Activated B cell treated with CpG ODN at 0.5 μM for 24 hours (primary cell): ENCODE results near the gene PRKAG2. TPM values are rescaled to one million over a fixed set of nuclear protein-coding genes. Genes with fewer than 3 reads are reported as not detected.
"Not testable (repeated sequence)": the region's sequence is repeated elsewhere in the genome, so short reads cannot be mapped to it uniquely, and the experiment has no call there.

ENCODE experiments used
- ATAC-seq: fragments of 200-7000 bp; cut with Tn5 transposase; one replicate; pipeline ENCODE4 v1.10.0; 2021; ENCODE audit warnings: low read depth, mild to moderate bottlenecking, moderate library complexity
- CTCF ChIA-PET: fragments of 350-600 bp; sonication (Branson Sonifier 250); formaldehyde crosslinking; loops from one replicate; lab custom pipeline; 2021; ENCODE audit warnings: antibody characterized with exemption; lab: Charles Lee
- POLR2A ChIA-PET: fragments of 350-600 bp; sonication (Branson Sonifier 250); formaldehyde crosslinking; loops from one replicate; lab custom pipeline; 2021; ENCODE audit warnings: antibody characterized with exemption; lab: Charles Lee
- DNase-seq: peaks from one replicate; pipeline ENCODE4 v3.0.0; 2022
- H3K27ac Mint-ChIP-seq: one replicate; pipeline ENCODE4 v1.8.0; 2020; ENCODE audit warnings: mixed read lengths
- H3K27me3 Mint-ChIP-seq: one replicate; pipeline ENCODE4 v1.8.0; 2021; ENCODE audit warnings: mixed read lengths
- H3K36me3 Mint-ChIP-seq: one replicate; pipeline ENCODE4 v1.8.0; 2021; ENCODE audit warnings: low read depth, mixed read lengths
- H3K4me1 Mint-ChIP-seq: one replicate; pipeline ENCODE4 v1.8.0; 2021; ENCODE audit warnings: mixed read lengths
- H3K4me3 Mint-ChIP-seq: one replicate; pipeline ENCODE4 v1.8.0; 2020; ENCODE audit warnings: mild to moderate bottlenecking, mixed read lengths
- H3K9me3 Mint-ChIP-seq: one replicate; pipeline ENCODE4 v1.8.0; 2020; ENCODE audit warnings: mixed read lengths
- intact Hi-C: fragments of 100-400 bp; cut with micrococcal nuclease; formaldehyde crosslinking; loops from one replicate; pipeline ENCODE4 v1.15.1; 2024
- total RNA-seq: library from RNA; stranded (reverse); gene quantifications from 2 replicates; pipeline ENCODE4 v1.2.3, GENCODE V29; 2022
- TF ChIP-seq, protein P1 (sequence below): fragments of 200-600 bp; IDR thresholded peaks from one replicate; pipeline ENCODE4 v1.8.0; 2022; ENCODE audit warnings: antibody characterized with exemption, mild to moderate bottlenecking

Gene PRKAG2
- total RNA-seq, 1 donor from 2014 or later = 19.7 TPM

DNA sequence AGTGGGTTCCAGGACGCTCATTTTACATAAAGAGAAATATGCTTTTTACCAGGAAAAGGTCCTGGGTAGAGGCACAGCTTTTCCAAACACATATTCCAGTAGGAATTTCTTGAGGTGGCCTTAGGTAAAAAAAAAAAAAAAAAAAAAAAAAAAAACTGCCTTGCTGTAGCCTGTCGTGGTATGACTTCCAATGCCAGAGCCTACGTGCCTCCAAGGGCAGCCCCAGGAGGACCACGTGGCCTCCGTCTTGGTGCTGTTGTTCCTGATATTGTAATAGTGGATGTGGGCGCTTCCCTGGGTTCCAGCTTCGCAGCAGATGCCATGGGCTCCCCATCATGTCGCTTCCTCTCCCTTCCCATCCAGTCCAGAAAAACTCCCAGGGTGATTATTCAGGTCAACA is 49.3 kb downstream of the PRKAG2 start:
- TF ChIP-seq, protein P1, sequence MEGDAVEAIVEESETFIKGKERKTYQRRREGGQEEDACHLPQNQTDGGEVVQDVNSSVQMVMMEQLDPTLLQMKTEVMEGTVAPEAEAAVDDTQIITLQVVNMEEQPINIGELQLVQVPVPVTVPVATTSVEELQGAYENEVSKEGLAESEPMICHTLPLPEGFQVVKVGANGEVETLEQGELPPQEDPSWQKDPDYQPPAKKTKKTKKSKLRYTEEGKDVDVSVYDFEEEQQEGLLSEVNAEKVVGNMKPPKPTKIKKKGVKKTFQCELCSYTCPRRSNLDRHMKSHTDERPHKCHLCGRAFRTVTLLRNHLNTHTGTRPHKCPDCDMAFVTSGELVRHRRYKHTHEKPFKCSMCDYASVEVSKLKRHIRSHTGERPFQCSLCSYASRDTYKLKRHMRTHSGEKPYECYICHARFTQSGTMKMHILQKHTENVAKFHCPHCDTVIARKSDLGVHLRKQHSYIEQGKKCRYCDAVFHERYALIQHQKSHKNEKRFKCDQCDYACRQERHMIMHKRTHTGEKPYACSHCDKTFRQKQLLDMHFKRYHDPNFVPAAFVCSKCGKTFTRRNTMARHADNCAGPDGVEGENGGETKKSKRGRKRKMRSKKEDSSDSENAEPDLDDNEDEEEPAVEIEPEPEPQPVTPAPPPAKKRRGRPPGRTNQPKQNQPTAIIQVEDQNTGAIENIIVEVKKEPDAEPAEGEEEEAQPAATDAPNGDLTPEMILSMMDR = no peak
- DNase-seq = no peak
- no peaks in the 10 kb centered on the region for H3K9me3 Mint-ChIP-seq
- peaks cover 3% of the 10 kb centered on the region for H3K36me3 Mint-ChIP-seq
- POLR2A ChIA-PET = no interaction called here
- peaks cover 17% of the 10 kb centered on the region for H3K4me1 Mint-ChIP-seq
- no peak for ATAC-seq
- no peaks in the 10 kb centered on the region for H3K27me3 Mint-ChIP-seq
- H3K27ac Mint-ChIP-seq = no peak overlapping the region
- intact Hi-C loops = no loop called here
- CTCF ChIA-PET = no interaction called here
- no peak overlapping the region for H3K4me3 Mint-ChIP-seq

DNA sequence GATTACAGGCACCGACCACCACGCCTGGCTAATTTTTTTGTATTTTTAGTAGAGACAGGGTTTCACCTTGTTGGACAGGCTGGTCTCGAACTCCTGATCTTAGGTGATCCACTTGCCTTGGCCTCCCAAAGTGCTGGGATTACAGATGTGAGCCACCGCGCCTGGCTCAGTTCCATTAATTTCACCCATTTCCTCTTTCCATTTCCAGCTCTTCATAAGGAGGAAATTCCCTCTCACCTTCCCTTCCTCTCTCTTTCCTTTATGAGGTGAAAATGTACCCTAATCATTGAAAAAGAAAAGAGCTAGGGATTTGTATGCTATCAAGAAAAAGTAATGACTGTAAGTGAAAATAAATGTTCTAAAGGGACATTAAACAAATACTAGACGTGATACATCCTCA is 50.6 kb downstream of the PRKAG2 start:
- H3K9me3 Mint-ChIP-seq, intact Hi-C loops, H3K4me3 Mint-ChIP-seq, H3K36me3 Mint-ChIP-seq, POLR2A ChIA-PET, H3K27ac Mint-ChIP-seq, H3K27me3 Mint-ChIP-seq, CTCF ChIA-PET, ATAC-seq, DNase-seq: not testable (repeated sequence)
- H3K4me1 Mint-ChIP-seq = peaks cover 17% of the 10 kb centered on the region

DNA sequence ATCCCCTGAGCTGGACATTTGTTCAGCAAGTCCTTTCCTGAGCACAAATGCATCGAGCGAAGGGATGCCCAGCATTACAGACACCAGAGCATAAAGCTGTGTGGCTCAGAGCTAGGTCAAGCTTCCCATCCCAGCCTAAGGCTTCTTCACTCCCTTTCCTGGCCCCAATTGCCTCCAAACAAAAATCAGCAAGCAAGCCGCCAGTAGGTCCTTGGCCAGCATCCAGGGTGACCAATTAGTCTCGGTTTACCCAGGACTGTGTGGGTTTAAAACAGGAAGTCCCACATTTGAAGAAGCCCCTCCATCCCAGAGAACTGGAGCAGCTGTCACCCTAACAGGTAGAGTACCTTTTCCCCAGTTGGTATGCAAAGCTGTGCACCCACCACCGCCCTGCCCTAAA is 51.2 kb downstream of the PRKAG2 start:
- intact Hi-C loops = no loop called here
- peaks cover 17% of the 10 kb centered on the region for H3K4me1 Mint-ChIP-seq
- CTCF ChIA-PET = no interaction called here

DNA sequence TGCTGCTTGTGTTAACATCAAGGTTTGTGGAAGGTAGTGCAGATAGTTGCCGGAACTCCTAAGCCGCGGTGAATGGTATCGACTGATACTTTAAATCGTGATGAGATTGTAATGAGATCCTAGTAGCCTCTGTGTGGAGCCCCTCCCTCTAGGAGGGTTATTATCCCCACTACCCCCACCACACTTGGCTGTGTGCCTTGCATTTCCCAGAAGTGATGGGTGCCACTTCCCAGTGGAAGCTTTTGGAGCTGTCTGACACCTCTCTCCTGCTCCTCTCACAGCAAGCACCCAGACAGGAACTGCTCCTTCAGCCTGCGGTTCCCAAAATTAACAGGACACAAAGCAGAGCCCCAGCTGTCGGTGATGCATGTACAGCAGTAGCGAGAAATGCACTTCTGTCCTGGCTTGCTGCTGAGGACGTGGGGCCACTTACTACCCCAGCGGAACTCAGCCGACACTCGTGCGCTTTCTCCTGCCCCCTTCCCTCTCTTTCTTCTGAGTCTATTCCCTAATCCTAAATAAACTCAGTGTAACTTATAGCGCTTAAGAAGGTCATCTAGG is 52.5 kb downstream of the PRKAG2 start:
- TF ChIP-seq, protein P1 = no peak
- H3K4me1 Mint-ChIP-seq = peaks cover 17% of the 10 kb centered on the region

More for the DNA sequence above, 51.2 kb downstream of the PRKAG2 start:
- DNase-seq (no peak), ATAC-seq (no peak)
- H3K27me3 Mint-ChIP-seq = no peaks in the 10 kb centered on the region
- POLR2A ChIA-PET = no interaction called here
- TF ChIP-seq, protein P1 = no peak
- no peak overlapping the region for H3K27ac Mint-ChIP-seq
- H3K4me3 Mint-ChIP-seq = no peak overlapping the region
- H3K36me3 Mint-ChIP-seq = peaks cover 3% of the 10 kb centered on the region
- no peaks in the 10 kb centered on the region for H3K9me3 Mint-ChIP-seq

DNA sequence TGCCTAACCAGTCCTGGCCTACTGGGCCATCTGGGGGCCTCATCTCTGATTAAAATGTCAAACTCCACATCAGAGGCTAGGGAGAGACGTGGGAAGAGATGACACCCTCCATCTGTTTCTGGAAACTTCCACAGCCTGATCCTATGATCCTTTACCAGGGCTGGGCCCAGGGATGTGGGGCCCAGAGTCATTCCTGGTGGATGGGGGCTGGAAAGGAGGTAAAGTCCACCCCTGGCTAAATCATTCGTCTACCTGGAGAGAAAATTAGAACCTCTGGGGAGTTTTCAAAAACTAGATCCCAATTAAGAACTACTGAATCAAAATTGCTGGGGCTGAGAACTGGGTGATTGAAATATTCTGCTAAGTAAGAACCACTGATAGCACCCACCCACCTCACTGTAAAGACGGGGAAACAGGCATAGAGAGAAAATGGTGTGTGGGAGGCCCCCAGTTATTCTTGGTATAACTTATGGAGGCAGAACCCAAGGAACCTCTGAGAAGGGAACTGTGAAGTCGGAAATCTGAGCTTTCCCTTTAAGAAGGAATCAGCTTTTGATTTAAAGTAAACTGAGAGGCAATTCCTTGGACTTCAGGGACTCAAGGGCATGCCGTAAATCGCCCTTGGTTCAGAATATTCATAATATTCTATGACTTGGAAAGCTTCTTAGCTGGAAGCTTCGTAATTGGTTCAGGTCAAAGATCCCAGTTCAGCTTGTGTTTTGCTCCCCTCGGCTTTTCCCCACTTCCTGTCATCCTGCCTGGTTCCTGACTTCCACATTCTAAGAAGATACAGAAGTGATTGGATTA is 53.1 kb downstream of the PRKAG2 start:
- H3K36me3 Mint-ChIP-seq = peaks cover 3% of the 10 kb centered on the region
- POLR2A ChIA-PET = no interaction called here
- CTCF ChIA-PET = no interaction called here
- H3K4me1 Mint-ChIP-seq = peaks cover 17% of the 10 kb centered on the region
- ATAC-seq (no peak), DNase-seq (no peak)
- TF ChIP-seq, protein P1 = no peak
- intact Hi-C loops = no loop called here
- no peak overlapping the region for H3K4me3 Mint-ChIP-seq
- no peaks in the 10 kb centered on the region for H3K27me3 Mint-ChIP-seq
- no peak overlapping the region for H3K27ac Mint-ChIP-seq
- H3K9me3 Mint-ChIP-seq = no peaks in the 10 kb centered on the region

More for the DNA sequence above, 52.5 kb downstream of the PRKAG2 start:
- DNase-seq (no peak), ATAC-seq (no peak)
- CTCF ChIA-PET = no interaction called here
- POLR2A ChIA-PET = no interaction called here
- no peaks in the 10 kb centered on the region for H3K27me3 Mint-ChIP-seq
- no peak overlapping the region for H3K4me3 Mint-ChIP-seq
- intact Hi-C loops = no loop called here
- no peak overlapping the region for H3K27ac Mint-ChIP-seq
- peaks cover 3% of the 10 kb centered on the region for H3K36me3 Mint-ChIP-seq
- H3K9me3 Mint-ChIP-seq = no peaks in the 10 kb centered on the region
